Inflammatory macrophage treated with lipopolysaccharide for 1 hour (primary cell): Measurements from ENCODE around the gene AMTN.

Source experiments
- DNase-seq, 2 donors: peaks; one replicate each; pipeline ENCODE4 v3.0.0-alpha.2; 2020 to 2022

Gene AMTN

GRCh38 chr4:70564033-70564432 lies 45.7 kb downstream of the AMTN start:
- DNase-seq: no peak

GRCh38 chr4:70570796-70571195 lies 52.4 kb downstream of the AMTN start:
- no peak for DNase-seq

- no peak for DNase-seq
These were observed 53.4 kb downstream of the AMTN start for GRCh38 chr4:70571772-70572171.

GRCh38 chr4:70575964-70576363 lies 57.6 kb downstream of the AMTN start:
- DNase-seq: no peak

- DNase-seq: no peak
These were observed 59.0 kb downstream of the AMTN start for GRCh38 chr4:70577220-70577927.

GRCh38 chr4:70581980-70582379 lies 63.6 kb downstream of the AMTN start:
- no peak for DNase-seq
